Bronchial epithelial cell (primary cell): ENCODE data around the gene CDH22. TPM values are rescaled to one million over a fixed set of nuclear protein-coding genes. Genes with fewer than 3 reads are reported as not detected.

ENCODE experiments used
- DNase-seq: peaks from one replicate; pipeline ENCODE4 v3.0.0-alpha.2; 2010; ENCODE audit warnings: low read depth
- FAIRE-seq: peaks from 2 replicates; lab custom pipeline; 2011; peaks lifted over from hg19 to GRCh38; lab: Jason Lieb, UNC
- H3K27me3 ChIP-seq: 2 replicates; pipeline ENCODE4 v1.5.1; 2011; ENCODE audit warnings: low read length; ENCODE audit not compliant: control insufficient read depth, insufficient read depth
- H3K36me3 ChIP-seq: 2 replicates; pipeline ENCODE4 v1.5.1; 2011; ENCODE audit warnings: low read length; ENCODE audit not compliant: control insufficient read depth, insufficient read depth
- H3K4me3 ChIP-seq: 2 replicates; pipeline ENCODE4 v1.5.1; 2011; ENCODE audit warnings: mild to moderate bottlenecking, low read depth, low read length, control low read depth
- total RNA-seq: library from RNA; depleted of rRNA; stranded (reverse); fragments of >200 nt; gene quantifications from 2 replicates; pipeline ENCODE4 v1.2.1, GENCODE V29; 2014
- TF ChIP-seq, protein P1 (sequence below): IDR thresholded peaks from 2 replicates; pipeline ENCODE4 v1.5.1; 2011; ENCODE audit warnings: mild to moderate bottlenecking, moderate library complexity, low read length, control low read depth, inconsistent platforms; ENCODE audit not compliant: insufficient read depth, severe bottlenecking

The CDH22 gene
- total RNA-seq, 1 donor from 2014 or later = not detected

DNA sequence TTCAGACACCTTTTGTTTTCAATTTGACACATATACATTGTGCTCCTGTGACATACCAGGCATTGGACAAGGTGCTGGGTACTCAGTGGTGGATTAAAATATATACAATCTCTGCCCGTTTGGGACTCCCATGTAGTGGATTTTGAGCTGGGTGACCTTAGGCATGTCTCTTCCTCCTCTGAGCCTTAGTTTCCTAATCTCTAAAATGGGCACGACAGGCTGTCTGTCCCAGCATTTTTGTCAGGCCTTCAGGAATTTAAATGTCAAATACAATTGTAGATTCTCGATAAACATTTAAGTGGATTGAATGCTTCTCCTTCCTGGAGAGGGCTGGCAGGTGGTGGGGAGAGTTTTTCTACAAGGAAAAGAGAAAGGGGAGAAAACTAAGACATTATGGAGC, 22.6 kb downstream of the CDH22 start:
- DNase-seq (no peak), FAIRE-seq (no peak)
- TF ChIP-seq, protein P1, sequence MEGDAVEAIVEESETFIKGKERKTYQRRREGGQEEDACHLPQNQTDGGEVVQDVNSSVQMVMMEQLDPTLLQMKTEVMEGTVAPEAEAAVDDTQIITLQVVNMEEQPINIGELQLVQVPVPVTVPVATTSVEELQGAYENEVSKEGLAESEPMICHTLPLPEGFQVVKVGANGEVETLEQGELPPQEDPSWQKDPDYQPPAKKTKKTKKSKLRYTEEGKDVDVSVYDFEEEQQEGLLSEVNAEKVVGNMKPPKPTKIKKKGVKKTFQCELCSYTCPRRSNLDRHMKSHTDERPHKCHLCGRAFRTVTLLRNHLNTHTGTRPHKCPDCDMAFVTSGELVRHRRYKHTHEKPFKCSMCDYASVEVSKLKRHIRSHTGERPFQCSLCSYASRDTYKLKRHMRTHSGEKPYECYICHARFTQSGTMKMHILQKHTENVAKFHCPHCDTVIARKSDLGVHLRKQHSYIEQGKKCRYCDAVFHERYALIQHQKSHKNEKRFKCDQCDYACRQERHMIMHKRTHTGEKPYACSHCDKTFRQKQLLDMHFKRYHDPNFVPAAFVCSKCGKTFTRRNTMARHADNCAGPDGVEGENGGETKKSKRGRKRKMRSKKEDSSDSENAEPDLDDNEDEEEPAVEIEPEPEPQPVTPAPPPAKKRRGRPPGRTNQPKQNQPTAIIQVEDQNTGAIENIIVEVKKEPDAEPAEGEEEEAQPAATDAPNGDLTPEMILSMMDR = no peak
- H3K27me3 ChIP-seq = peaks cover 3% of the 10 kb centered on the region
- H3K4me3 ChIP-seq = no peak overlapping the region
- no peaks in the 10 kb centered on the region for H3K36me3 ChIP-seq

DNA sequence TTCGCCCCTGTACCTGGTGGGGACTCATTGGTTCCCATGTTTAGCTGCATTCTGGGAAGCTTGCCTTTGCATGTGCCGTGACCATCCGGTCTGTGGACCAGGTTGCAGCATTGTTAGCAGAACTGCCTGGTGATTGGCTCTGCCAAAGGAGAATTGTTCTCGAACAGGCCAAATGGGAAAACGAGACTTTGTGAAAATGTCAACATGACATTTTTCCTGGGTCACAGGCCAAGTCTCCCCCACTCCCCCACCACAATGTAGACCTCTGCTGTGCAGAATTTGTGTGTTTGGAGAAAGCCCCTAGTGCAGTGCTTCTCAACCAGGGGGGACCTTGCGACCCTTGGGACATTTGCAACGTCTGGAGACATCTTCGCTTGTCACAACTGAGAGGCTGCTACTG, 23.2 kb downstream of the CDH22 start:
- FAIRE-seq = no peak
- Histone ChIP-seq H3K27me3 (peaks cover 3% of the 10 kb centered on the region), H3K36me3 (no peaks in the 10 kb centered on the region)

DNA sequence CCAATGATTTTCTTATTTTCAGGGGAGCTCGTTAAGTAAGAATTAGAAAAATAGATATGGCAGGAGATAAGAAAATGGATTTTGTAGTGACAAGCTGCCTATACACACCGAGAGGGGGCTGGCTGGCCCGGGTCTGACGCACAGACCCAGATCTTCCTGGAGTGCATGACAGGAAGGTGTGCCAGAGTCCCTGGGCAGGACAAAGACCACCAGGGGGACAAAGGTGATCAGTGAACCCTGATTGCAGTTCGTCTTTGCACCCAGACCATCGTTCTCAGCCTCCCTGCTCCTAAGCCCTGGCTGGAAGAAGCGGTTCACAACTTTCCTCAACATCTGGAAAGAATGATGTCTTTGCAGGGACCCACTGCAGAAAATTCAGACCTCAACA, 24.3 kb downstream of the CDH22 start:
- Histone ChIP-seq H3K27me3 (peaks cover 3% of the 10 kb centered on the region), H3K4me3 (no peak overlapping the region), H3K36me3 (no peaks in the 10 kb centered on the region)
- DNase-seq = no peak
- TF ChIP-seq, protein P1 = no peak
- FAIRE-seq = no peak

More for the DNA sequence above, 23.2 kb downstream of the CDH22 start:
- TF ChIP-seq, protein P1 = no peak
- H3K4me3 ChIP-seq = no peak overlapping the region
- no peak for DNase-seq

DNA sequence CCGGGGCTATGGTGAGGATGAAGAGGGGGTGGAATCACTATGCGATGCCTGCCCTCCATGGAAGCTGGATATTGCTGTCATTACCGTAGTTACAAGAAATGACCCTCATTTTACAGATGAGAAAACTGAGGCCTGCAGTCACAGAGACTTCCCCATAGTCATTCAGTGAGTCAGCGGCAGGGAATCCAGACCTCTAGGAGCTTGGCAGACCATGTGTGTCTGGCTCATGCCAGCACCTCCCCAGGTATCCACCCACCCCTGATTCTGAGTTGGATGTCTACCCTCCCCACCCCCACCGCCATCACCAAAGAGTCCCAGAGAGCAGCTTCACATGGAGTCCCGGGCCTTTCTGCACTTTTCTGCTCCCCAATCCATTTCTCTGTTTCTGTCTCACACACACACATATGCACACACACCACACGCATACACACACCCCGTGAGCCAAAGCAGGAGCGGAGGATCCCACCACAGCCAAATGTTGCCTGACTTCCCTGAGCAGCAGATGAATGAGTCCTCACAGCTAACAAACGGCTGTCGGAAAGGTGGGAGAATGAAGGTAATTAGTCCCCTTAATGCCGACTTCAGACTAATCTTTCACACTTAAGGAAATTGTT, 24.8 kb downstream of the CDH22 start:
- peak; percentile 60 for DNase-seq
- no peak for FAIRE-seq

DNA sequence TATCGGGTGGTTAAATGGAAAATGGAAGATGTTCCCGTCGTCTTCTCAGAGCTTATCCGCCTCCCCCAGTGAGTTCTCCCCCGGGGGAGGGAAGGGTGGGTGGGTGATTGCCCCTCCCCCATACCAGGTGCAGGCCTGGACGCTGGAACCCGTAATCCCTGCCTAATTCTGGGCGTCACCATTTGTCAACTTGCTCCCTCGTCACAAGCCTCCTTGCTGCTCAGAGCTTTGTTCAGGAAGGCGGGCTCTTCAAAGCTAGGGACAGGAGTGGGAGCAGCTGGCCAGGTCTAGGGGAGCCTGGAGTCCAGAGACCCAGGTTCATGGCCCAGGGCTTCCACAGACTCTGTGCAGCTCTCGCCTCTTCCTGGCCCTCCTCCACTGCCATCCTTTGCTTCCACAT, 25.6 kb downstream of the CDH22 start:
- TF ChIP-seq, protein P1 = no peak
- H3K4me3 ChIP-seq = no peak overlapping the region
- peaks cover 3% of the 10 kb centered on the region for H3K27me3 ChIP-seq
- DNase-seq (no peak), FAIRE-seq (no peak)
- H3K36me3 ChIP-seq = no peaks in the 10 kb centered on the region

More for the DNA sequence above, 24.8 kb downstream of the CDH22 start:
- Histone ChIP-seq H3K27me3 (peaks cover 3% of the 10 kb centered on the region), H3K4me3 (no peak overlapping the region), H3K36me3 (no peaks in the 10 kb centered on the region)
- TF ChIP-seq, protein P1 = no peak

DNA sequence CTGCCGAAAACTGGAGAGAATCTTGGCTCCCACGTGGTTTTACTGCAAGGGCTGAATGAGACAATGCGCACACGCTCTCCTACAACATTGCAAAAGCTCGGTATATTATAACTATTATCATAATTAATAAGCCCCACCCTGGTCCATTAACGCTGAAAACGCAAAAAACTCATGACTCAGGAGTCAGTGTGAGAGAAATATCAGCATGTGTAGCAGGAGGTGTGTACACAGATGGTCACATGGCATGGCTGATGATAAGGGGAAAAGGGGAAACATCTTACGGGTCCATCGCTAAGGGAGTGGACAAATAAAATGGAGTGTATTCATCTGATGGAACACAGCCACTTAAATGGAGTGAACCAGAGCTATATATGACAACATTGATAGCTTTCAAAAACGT, 29.2 kb downstream of the CDH22 start:
- H3K27me3 ChIP-seq = peaks cover 4% of the 10 kb centered on the region

More for the DNA sequence above, 29.2 kb downstream of the CDH22 start:
- Histone ChIP-seq H3K4me3 (no peak overlapping the region), H3K36me3 (no peaks in the 10 kb centered on the region)
- DNase-seq = no peak
- no peak for FAIRE-seq
- TF ChIP-seq, protein P1 = no peak
